ENCODE measurements around the gene MYO3B. TPM values are rescaled to one million over a fixed set of nuclear protein-coding genes. Genes with fewer than 3 reads are reported as not detected.

MYO3B gene
- total RNA-seq, 1 donor from 2014 or later: 27.3 TPM

DNA sequence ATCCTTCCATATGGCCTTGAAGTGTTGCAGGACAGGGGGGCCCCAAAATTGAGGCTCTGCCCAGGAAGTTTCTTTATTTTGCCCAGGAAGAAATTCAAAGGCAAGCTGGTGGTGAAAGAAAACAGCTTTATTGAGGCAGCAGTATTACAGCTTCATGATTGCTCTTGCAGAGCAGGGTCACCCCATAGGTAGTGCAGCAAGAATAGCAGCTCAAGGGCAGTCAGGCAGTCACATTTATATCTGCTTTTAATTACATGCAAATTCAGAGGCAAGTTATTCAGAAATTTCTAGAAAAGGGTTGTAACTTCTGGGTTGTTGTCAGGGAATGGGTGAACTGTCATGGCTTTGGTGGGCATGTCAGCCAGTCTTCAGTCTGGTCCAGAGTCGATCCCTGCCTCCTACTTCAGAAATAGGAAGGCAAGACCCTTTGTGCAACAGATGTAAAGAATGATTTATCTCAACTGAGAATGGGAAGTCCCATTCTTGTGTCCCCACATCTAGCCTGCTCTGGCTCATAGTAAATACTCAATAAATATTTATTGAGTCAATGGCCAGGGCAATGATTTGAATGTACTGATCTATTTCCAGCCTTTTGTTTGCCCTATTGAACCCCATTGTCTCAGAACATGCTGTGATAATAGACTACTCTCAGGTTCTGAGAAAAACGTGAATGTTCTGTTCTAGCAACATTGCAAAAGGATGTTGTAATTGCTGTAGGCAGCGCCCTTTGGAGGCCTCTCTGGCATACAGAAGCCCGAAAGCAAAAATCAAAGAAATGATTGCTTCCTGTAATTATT, 129.8 kb downstream of the MYO3B start:
- no peaks in the 10 kb centered on the region for H3K4me1 ChIP-seq
- TF ChIP-seq, protein P1, sequence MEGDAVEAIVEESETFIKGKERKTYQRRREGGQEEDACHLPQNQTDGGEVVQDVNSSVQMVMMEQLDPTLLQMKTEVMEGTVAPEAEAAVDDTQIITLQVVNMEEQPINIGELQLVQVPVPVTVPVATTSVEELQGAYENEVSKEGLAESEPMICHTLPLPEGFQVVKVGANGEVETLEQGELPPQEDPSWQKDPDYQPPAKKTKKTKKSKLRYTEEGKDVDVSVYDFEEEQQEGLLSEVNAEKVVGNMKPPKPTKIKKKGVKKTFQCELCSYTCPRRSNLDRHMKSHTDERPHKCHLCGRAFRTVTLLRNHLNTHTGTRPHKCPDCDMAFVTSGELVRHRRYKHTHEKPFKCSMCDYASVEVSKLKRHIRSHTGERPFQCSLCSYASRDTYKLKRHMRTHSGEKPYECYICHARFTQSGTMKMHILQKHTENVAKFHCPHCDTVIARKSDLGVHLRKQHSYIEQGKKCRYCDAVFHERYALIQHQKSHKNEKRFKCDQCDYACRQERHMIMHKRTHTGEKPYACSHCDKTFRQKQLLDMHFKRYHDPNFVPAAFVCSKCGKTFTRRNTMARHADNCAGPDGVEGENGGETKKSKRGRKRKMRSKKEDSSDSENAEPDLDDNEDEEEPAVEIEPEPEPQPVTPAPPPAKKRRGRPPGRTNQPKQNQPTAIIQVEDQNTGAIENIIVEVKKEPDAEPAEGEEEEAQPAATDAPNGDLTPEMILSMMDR (IDR thresholded peaks at IDR 0.05): no peak
- TF ChIP-seq EZH2 (IDR thresholded peaks at IDR 0.05) (no peak), EZH2phosphoT487 (IDR thresholded peaks at IDR 0.05) (no peak)
- Mint-ChIP-seq H3K27me3 (ENCODE audit: insufficient read depth, low read depth) (no peaks in the 10 kb centered on the region), H3K27ac (no peak overlapping the region), H3K36me3 (no peaks in the 10 kb centered on the region), H3K4me1 (peaks cover 26% of the 10 kb centered on the region), H3K4me3 (no peak overlapping the region), H3K9me3 (no peaks in the 10 kb centered on the region)
- H3K9me3 ChIP-seq (ENCODE audit: low read depth): no peaks in the 10 kb centered on the region
- H3K27me3 ChIP-seq: no peaks in the 10 kb centered on the region
- no peaks in the 10 kb centered on the region for H3K79me2 ChIP-seq (ENCODE audit: low read depth)
- H4K20me1 ChIP-seq (ENCODE audit: low read depth): no peaks in the 10 kb centered on the region
- H3K27ac ChIP-seq: no peak overlapping the region
- H3K36me3 ChIP-seq: no peaks in the 10 kb centered on the region
- no peaks in the 10 kb centered on the region for H3F3A ChIP-seq (ENCODE audit: low read depth)
- H3K4me2 ChIP-seq: no peak overlapping the region
- no peak overlapping the region for H3K4me3 ChIP-seq
- peak overlapping the region; percentile 73 for H2AFZ ChIP-seq (replicated peaks)
- no peak overlapping the region for H3K9ac ChIP-seq
- DNase-seq (ENCODE audit: low spot score): no peak

DNA sequence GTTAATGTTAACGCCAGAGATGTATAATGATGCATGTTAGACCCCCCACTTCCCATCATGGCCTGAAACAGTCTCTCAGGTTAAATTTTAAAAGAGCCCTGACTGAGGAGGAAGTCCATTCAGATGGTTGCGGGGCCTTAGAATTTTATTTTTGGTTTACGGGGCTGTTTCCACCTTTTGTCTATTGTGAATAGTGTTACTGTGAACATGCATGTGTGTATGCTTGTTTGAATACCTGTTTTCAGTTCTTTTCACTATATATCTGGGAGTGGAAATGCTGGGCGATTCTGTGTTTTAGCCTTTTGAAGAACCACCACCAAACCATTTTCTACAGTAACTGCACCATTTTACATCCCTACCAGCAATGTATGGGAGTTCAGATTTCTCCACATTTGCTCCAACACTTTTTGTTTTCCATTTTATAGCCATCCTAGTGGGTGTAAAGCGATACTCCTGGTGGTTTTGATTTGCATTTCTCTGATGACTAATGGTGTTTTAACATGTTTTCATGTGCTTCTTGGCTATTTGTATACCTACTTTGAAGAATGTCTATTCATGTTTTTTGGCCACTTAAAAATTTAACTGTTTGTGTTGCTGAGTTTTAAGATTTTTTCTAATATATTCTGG, 133.0 kb downstream of the MYO3B start:
- H3K79me2 ChIP-seq (ENCODE audit: low read depth): no peaks in the 10 kb centered on the region
- H3K4me3 ChIP-seq: no peak overlapping the region
- no peak overlapping the region for H3K4me3 Mint-ChIP-seq
- no peak overlapping the region for H2AFZ ChIP-seq (replicated peaks)
- no peaks in the 10 kb centered on the region for H3K9me3 Mint-ChIP-seq
- no peaks in the 10 kb centered on the region for H3K27me3 Mint-ChIP-seq (ENCODE audit: insufficient read depth, low read depth)
- no peaks in the 10 kb centered on the region for H3K9me3 ChIP-seq (ENCODE audit: low read depth)
- H3K27ac ChIP-seq: no peak overlapping the region
- H3F3A ChIP-seq (ENCODE audit: low read depth): no peaks in the 10 kb centered on the region
- no peak for TF ChIP-seq EZH2 (IDR thresholded peaks at IDR 0.05)
- TF ChIP-seq, protein P1 (IDR thresholded peaks at IDR 0.05): no peak
- TF ChIP-seq EZH2phosphoT487 (IDR thresholded peaks at IDR 0.05): no peak
- peaks cover 6% of the 10 kb centered on the region for H3K4me1 ChIP-seq
- H3K27ac Mint-ChIP-seq: no peak overlapping the region
- no peaks in the 10 kb centered on the region for H3K36me3 Mint-ChIP-seq
- H3K36me3 ChIP-seq: no peaks in the 10 kb centered on the region
- H3K9ac ChIP-seq: no peak overlapping the region
- H3K4me2 ChIP-seq: no peak overlapping the region
- no peaks in the 10 kb centered on the region for H3K27me3 ChIP-seq
- H3K4me1 Mint-ChIP-seq: peaks cover 42% of the 10 kb centered on the region
- no peak for DNase-seq (ENCODE audit: low spot score)
- H4K20me1 ChIP-seq (ENCODE audit: low read depth): no peaks in the 10 kb centered on the region

DNA sequence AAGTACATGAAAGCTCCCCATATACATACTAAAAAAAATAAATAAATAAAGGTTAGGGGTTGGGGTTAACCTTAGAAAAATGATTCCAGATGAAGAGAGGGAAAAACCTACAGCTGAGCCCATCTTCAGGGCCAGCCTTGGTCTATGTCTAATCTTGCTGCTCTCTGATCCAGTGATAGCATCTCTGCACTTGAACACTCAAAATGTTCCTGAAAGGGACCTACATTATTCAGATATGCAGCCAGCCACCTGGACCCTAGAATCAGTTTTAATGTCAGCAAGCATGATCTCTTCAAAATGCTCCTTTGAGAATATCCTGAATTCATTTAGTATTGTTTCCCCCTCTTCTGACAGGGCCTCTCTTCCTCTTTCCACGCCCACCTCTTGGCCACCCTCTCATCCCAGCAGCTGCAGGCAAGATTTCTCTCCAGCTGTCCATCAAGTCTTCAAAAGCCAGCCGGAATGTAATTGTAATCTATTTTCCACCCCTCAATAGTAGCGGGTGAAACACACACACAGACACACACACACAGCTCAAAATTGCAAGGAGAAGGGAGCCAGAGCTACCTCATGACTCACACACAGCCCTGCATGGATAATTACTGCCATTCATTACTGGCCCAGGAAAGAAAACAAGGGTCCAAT, 135.5 kb downstream of the MYO3B start:
- Histone ChIP-seq H3K4me2 (no peak overlapping the region), H3K9ac (no peak overlapping the region), H3K79me2 (ENCODE audit: low read depth) (no peaks in the 10 kb centered on the region), H3K4me3 (no peak overlapping the region), H3K27ac (no peak overlapping the region), H3K9me3 (ENCODE audit: low read depth) (no peaks in the 10 kb centered on the region), H3K27me3 (no peaks in the 10 kb centered on the region), H3F3A (ENCODE audit: low read depth) (no peaks in the 10 kb centered on the region), H2AFZ (replicated peaks) (peak overlapping the region; percentile 57), H4K20me1 (ENCODE audit: low read depth) (no peaks in the 10 kb centered on the region), H3K36me3 (no peaks in the 10 kb centered on the region), H3K4me1 (peaks cover 6% of the 10 kb centered on the region)
- Mint-ChIP-seq H3K9me3 (peaks cover 4% of the 10 kb centered on the region), H3K4me1 (peaks cover 34% of the 10 kb centered on the region), H3K27me3 (ENCODE audit: insufficient read depth, low read depth) (no peaks in the 10 kb centered on the region), H3K36me3 (no peaks in the 10 kb centered on the region), H3K27ac (peak overlapping the region; percentile 86), H3K4me3 (peak overlapping the region; percentile 44)
- TF ChIP-seq, protein P1 (IDR thresholded peaks at IDR 0.05): no peak
- TF ChIP-seq EZH2phosphoT487 (IDR thresholded peaks at IDR 0.05): no peak
- TF ChIP-seq EZH2 (IDR thresholded peaks at IDR 0.05): no peak
- no peak for DNase-seq (ENCODE audit: low spot score)
